NCI-H2081 treated with DMSO at 0.1 percent for 48 hours (cell line): Measurements from ENCODE around the gene NPAS2.

Source experiments
- DNase-seq: peaks from one replicate; lab custom pipeline; 2025; lab: John Stamatoyannopoulos, UW

Gene NPAS2

DNA sequence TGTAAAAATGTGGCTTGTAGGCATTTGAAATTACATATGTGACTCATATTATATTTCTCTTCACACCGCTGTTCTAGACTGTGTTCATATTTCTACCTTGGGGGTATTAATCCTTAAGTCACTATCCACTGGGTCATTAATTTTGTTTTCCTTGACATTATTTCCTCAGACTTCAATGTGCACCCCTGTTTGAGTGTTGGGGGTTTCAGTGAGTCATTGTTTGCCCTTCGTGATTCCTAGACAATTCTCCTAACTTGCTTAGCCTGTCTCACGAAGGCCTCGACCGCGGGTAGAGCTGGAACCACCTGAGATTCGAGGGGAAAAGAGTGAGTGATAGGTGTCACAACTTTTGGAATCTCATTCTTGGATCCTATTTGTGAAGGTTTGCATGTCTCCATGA is 35.1 kb downstream of the NPAS2 start:
- no peak for DNase-seq

DNA sequence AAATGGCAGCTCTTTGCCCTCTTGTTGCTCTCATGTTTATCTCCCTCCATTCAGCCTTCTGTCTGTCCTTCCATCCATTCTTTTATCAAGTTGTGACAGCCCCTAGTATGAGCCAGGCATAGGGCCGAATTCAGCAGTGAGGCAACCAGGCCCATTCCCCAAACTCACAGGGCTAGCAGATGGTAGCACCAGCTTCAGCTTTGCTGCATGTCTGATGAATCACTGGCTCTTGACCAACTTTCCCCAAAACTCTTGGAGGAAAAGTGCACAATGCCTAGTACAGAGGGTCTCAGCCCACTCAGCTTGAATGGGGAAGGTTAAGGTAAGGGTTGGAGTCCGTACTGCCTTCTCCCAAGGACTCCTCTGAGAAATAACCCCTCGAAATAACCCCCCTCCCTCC is 35.7 kb downstream of the NPAS2 start:
- no peak for DNase-seq

DNA sequence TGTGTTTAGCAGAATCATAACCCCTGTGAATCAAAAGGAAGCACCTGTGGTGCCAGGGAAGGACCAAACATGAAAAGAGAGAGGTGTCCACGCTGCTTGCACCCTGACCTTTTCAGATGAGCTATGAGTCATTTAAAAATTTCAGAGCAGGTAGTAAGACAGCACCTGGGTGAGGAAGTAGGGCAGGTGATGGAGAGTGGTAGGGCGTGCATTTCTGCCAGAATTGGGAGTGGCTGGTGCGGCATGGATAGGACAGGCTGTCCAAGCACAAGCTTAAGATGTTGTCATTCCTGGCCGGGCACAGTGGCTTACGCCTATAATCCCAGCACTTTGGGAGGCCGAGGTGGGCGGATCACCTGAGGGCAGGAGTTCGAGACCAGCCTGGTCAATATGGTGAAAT is 36.8 kb downstream of the NPAS2 start:
- no peak for DNase-seq

DNA sequence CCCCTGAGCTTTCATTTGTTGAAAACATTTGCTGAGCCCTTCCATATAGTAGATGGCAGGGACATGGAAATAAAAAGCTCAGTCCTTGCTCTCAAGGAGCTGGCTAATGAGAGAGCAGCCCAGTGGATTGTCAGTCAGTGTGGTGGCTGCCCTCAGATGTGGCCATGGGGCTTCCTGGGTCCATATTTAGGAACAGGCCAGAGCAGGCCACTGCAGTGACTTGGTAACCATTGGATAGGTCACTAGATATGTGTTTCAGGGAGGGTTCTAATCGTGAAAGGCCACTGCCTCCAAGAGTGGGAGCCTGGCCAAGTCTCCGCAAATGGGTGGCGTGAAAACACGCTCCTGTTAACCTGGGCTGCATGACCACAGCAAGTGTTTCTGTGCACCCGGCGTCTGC is 37.4 kb downstream of the NPAS2 start:
- DNase-seq, result no peak

DNA sequence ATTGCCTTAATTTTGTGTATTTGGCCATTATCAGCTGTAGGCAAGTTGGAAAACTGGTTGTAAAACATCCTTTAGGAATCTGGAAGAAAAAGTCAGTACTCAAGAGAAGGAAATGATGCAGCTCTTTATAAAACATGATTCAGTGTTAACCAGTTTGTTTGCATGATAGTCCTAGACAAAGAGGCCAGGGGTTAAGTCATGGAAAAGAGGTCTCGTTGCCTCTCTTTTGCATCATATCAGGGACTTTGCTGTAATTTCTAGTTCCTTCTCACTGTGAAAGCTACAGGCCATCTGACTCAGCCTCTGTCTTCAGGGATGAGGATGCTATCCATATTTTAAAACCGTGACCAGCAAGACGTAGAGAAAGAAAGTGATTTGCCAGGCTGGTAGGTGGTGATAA is 38.0 kb downstream of the NPAS2 start:
- DNase-seq, result no peak

DNA sequence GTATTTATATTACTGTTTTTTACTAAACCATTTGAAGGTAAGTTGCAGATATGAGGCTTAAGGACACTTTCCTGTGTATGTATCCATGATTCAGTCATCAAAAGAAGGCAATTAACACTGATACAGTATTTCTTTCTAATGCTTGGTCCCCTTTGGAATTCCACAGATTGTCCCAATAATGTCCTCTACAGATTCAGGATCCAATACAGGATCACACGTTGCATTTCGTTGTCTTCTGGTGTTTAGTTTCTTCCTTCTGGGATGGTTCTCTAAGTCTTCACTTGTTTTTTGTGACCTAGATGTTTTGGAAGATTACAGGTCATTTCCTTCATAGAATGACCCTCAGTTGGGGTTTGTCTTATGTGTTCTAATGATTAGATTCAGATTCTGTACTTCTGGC is 40.0 kb downstream of the NPAS2 start:
- no peak for DNase-seq

DNA sequence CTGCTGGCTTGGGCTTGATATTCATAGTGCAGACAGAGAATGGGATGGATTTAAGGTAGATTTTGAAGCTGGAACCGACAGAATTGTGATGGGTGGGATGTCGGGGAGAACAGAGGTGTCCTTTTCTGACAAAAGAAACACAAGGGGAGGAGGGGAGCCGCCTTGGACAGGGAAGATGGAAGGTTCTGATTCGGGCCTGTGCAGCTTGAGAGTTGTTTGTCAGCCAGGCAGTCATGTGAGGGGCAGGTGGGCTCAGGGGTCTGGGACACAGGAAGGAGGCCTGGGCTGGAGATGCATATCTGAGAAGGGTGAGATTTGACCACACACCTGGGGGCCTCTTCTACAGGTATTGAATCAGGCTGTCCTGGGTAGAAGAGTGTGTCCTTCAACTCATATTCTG is 41.4 kb downstream of the NPAS2 start:
- no peak for DNase-seq

DNA sequence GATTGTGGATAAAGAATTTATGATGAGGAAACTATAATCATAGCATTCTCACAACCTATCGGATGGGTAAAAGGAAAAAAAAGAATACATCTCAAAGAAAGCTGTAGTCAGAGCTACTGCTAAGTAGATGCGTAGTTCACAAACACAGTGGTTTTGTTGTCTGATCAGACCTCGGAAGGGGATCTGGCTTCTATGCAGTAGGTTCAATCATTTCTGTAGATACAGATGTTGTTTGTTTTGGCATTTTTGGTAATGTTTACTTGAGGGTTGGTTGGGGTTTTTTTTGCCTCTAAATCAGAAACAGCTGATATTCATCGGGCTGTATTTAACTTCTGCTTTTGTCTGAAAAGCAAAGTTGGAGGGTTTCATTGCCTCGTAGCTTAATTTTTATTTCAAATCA is 42.1 kb downstream of the NPAS2 start:
- no peak for DNase-seq

DNA sequence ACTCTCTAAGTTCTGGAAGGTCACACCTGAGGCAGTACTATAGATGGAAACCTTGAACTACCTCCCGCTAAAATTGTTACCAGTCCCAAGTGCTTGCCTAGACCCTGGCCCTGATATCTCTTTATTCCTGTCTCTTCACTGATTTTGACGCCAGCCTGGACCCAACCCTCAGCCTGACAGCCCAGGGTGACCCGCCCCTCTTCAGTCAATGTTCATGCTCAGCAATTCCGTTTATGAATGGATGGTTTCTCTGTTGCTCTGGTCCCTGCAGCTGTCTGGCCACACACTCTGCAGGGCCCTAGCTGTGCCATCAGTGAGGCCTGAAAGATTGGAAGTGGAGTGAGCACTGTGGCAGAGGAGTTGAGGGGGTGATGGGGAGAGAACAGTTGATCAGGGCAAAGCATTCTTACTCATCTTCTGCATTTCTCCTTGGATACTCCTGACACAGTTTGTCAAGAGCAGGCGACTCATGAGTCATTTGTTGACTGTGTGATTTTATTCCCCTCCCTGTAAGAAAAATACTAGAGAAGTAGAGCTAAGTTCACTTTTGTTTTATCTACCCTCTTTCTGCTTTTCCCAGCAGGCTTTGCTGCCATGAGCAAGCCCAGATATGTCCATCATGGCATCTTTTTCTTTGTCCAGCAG is 46.0 kb downstream of the NPAS2 start:
- no peak for DNase-seq

DNA sequence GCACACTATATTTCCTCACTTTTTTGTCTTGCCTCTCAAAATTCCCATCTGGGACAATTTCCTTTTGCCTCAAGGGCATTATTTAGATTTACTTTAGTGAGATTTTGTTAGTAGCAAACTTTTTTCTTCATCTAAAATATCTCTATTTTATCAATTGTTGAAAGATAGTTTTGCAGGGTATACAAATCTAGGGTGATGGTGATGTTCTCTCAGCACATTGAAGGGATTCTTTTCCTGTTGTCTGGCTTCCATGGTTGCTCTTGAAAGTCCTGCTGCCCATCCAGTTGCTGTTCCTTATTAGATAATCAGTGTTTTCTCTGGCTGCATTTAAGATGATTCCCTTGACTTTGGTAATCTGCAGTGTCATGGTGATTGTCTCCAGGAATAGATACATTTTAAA is 48.1 kb downstream of the NPAS2 start:
- no peak for DNase-seq

DNA sequence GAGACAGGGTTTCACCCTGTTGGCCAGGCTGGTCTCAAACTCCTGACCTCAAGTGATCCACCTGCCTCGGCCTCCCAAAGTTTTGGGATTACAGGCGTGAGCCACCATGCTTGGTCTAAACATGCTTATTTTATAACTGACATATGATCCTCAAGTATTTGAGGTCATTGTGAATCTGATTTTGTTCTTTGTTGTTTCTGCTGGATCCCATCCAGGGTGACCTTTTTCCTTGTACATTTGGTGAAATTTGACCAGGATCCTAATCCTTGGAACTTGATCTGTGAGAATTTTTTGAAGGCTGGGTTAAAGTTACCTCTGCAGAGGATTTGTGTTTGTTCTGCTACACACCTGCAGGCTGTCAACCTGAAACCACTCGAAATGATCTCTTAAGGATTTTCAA is 49.2 kb downstream of the NPAS2 start:
- DNase-seq, result no peak

DNA sequence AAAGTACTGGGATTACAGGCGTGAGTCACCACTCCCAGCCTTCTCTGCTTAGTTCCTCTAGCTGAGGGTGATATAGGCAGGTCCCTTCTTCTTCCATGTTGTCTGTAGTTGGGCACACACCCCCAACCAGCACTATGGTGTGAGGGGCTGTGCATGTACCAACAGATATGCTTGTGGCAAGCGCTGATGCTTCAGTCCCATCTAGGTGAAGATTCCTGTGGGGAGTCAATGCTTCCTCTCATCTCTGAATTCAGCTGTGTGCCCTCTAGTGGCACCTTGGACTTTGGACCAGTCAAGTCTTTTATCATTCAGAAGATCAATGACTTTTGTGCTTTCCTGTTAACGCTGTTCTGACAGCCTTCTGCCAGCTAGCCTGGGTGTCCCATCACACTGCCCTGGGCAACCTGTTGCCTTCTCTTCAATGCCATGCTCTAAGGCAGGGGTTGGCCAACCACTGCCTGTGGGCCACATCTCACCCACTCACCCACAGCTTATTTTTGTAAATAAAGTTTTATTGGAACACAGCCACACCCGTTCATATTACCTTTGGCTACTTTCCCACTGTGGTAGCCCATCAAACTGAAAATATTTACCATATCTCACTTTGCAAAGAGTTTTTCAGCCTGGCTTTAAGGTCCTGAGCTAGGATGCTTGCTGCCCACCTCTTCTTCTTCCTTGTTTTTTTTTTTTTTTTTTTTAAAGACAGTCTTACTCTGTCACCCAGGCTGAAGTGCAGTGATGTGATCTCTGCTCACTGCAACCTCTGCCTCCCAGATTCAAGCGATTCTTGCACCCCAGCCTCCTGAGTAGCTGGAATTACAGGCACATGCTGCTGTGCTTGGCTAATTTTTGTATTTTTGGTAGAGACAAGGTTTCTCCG is 51.0 kb downstream of the NPAS2 start:
- no peak for DNase-seq

DNA sequence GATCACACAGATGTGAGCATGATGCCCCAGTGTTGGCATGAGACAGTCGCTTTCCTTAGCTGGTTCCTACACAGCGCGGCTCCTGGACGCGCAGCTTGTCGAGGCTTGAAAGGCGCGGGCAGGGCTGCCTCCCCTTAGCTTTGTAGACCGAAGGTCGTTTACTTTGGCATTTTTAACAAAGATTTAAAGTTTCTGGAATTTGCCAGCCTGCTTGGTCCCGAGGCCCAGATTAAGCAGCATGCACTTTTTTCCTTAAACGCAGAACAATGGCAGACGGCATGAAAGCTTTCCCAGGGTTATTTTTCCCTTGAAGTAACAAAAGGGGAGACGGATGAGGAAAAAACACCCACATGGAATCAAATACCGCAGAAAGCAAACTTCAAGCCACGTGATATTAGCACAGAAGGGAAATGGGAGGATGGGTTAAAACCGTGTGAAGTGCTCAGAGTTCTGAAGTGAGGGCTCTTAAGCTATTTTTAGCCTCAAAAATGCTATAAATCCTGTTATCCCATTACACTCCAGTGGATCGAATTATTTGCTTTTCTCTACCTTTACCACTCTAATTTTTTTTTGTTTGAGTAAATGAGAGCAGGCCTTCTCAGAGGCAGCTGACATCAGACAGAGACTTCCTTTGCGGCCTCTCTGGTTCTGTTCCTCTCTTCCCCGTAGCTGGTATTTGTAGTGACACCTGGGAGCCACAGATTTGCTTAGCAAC is 55.7 kb downstream of the NPAS2 start:
- no peak for DNase-seq

DNA sequence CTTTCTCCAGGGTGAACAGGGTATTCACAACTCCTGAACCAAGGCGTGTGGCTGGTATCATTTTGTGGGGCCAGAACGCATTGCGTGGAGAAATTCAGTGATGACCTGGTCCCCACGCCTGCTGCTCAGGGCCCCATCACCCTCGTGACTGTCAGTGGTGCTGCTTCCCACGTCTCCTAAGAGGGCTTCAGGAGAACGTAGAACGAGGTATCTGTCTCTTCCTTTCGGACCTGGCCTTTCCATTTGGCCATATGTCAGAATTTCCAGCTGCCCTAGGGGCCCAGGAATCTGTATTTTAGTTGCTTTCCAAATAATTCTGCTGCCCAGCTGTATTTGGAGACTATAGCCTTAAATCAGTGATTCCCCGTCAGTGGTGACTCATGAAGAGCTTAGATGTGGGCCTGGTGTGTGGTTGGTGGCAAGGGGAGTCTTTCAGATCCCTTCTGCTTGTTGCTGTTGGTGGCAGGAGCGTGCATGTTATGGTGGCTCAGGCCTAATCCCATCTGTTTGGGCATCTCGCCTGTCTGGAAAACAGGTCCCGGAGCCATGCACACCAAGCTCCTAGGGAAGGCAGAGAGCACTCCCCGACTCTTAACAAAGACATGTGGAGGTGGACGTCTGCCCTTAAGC is 56.4 kb downstream of the NPAS2 start:
- DNase-seq, result no peak

DNA sequence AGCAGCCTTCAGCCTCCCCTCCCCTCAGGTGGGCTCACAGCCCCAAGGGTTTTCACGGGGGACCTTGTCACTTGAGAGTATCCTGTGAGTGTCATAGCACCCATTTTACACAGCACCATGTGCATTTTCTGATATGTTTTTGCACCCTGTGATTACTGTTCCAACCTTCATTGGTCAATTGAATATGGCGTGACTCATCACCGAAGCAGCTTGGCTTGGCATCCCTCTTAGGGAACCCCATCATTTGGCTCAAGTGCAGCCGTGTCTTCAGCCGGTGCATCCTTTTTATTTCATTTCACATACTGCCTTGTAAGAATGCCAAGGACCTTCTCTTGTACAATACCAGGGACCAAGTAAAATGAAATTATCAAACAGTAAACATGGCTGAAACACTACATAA is 57.6 kb downstream of the NPAS2 start:
- no peak for DNase-seq

DNA sequence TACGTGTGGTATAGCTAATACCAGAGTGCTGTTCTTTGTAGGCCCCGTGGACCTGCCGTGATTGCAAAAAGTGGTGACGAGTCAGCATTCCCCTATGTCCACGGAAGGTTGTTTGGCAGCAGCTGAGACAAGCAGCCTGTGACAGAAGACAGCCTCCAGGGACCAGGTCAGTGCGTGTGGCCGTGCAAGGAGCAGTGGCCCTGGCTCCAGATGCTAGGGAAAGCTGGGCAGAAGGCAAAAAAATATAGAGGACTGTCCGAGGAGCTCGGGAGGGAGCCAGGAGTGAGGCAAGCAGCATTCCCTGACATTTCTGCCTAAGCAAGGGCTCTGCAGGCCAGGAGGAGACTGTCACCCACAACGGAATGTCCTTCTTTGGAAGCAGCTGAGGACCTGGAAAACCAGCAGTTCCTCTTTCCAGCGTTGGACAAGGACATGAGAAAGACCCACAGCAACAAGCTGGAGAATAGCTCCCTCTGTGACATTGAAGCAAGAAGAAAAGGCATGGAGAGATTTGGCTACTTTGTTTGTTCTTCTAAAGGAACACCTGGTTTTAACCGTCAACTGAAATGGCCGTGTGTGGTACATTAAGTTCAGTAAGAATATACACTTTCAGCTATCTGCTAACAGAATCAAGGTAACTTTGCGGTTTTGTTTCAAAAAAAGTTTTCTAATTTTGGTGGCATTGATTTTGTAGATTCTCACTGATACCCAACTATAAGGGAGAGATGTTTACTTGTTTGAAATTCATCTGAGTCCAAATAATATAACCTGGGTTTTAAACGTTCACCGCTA is 58.3 kb downstream of the NPAS2 start:
- DNase-seq, result no peak

DNA sequence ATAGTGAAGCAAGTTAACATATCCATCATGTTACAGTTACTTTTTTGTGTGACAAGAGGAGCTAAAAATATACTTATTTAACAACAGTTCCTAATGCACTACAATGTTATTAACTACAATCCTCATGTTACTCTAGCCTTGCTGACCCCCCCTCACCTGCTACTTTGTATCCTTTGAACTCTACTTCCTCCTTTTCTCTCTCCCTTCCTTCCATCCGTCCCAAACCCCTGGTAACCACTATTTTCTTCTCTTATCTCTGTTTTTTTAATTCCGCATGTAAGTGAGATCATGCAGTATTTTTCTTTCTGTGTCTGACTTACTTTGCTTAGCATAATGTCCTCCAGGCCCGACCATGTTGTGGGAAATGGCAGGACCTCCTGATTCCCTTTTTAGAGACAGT is 59.4 kb downstream of the NPAS2 start:
- DNase-seq, result no peak

DNA sequence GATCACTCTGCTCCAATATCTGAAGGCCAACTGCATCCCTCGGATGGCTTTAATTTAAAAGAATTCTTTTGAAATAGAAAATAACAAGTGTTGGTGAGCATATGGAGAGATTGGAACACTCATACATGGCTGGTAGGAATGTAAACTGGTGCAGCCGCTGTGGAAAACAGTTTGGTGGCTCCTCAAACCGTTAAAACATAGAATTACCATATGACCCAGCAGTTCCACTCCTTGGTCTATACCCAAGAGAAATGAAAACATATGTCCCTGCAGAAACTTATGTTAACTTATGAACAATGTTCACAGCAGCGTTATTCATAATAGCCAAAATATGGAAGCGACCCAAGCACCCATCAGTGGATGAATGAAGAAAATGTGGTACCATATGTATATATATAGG is 60.1 kb downstream of the NPAS2 start:
- no peak for DNase-seq

DNA sequence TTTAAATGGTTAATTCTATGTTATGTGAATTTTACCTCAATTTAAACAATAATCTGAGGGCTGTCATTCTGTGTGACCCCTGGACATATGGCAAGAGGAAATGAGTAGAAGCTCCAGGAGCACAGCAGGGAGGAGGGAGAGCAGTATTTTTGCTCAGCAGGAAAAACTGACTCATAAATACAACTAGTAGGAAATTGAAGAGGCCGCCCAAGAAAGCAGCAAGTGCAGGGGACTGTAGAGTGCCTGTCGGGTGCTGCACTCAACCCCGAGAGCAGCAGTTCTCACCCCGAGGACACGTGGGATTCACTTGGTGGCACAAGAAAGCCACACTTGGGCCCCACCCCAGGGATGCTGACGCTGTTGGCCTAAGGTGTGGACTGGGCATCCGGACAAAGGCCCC is 60.8 kb downstream of the NPAS2 start:
- no peak for DNase-seq

DNA sequence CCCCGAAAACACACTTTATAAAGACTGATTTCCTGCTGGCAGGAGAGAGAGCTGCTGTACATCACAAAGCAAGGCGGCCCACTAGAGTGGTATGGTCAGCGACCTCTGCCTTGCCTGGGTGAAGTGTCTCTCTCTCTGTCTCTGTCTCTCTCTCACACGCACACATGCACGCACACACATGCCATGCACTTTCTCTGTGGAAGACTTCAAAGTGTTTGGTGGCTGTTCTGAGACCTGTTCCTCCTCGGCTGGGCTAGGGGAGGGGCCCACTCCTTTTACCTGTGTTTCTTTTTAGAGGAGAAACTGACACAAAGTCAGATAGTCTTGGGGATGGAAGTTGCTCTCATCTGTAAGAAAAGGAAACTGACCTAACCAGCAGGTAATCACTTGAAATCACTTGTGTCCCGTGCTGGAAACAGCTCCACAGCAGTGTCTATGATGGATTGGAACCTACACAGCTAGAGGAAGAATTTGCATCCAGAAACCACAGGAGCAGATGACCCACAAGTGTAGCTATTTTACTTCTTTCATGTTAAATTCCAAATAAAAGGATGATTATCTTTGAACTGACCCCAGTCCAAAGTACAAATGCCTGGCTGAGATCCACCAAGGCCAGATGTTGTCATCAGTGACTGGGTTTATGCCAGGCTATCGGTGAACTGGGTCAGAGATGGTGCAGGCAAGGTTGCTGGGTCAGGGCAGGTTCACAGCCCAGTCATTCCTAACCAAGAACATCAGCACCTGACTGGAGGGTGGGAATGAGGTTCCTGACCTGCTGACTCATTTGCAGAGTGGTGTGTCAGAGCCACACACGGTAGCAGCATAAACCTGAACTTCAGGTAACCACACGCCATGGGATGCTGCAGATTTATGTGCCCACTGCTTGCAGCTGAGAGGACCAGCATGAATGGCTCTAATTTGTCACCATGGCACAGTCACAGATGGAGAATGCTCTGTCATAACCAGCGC is 63.0 kb downstream of the NPAS2 start:
- DNase-seq, result no peak

DNA sequence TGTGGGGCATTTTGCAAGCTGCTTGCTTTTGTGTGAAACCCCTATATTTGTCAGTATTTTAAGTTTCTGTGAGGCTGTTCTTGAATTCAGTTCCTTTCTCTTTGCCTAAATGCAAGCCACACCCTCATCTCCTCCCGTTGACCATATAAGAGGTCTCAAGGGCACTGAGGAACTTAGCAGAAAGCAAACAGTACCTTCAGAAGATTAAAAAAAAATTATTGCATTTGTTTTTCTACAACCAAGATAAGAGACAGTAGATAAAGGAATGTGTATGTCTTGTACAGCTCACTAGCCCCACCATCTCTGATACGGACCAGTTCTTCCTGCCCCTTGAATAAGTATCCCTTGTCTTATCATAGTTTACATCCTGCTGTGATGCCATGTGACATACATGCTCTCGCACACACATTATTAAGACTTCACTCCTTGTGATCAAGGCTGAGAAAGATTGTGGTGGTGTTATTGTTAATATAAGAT is 64.2 kb downstream of the NPAS2 start:
- no peak for DNase-seq
